Fibroblast of lung (primary cell): ENCODE measurements around the gene FGF14. TPM values are rescaled to one million over a fixed set of nuclear protein-coding genes. Genes with fewer than 3 reads are reported as not detected.

Source experiments
- DNase-seq, 2 donors: peaks; one replicate each; pipeline versions ENCODE4 v3.0.0 to v3.0.0-alpha.2; 2010; ENCODE audit warnings: low read depth in 2 of 2
- H2AFZ ChIP-seq: 2 replicates; pipeline ENCODE4 v1.5.1; 2012; ENCODE audit warnings: low read length, control low read depth, inconsistent platforms
- H3K27ac ChIP-seq: 2 replicates; pipeline ENCODE4 v1.5.1; 2011; ENCODE audit warnings: low read length, control low read depth; ENCODE audit not compliant: insufficient read depth
- H3K27me3 ChIP-seq: 2 replicates; pipeline ENCODE4 v1.5.1; 2011; ENCODE audit warnings: mild to moderate bottlenecking, low read length; ENCODE audit not compliant: control insufficient read depth, insufficient read depth
- H3K36me3 ChIP-seq: 2 replicates; pipeline ENCODE4 v1.5.1; 2011; ENCODE audit warnings: low read length; ENCODE audit not compliant: control insufficient read depth, insufficient read depth
- H3K4me1 ChIP-seq: 2 replicates; pipeline ENCODE4 v1.5.1; 2011; ENCODE audit warnings: low read length; ENCODE audit not compliant: control insufficient read depth, insufficient read depth; ENCODE audit errors: extremely low read depth
- H3K4me2 ChIP-seq: 2 replicates; pipeline ENCODE4 v1.5.1; 2011; ENCODE audit warnings: low read length, control low read depth; ENCODE audit not compliant: insufficient read depth; ENCODE audit errors: extremely low read depth
- H3K4me3 ChIP-seq, 4 experiments: fragments of 200-600 bp in 1 of 4; sonication (generic) in 1 of 4; replicated peaks in 1 of 4; 2 replicates each; pipeline ENCODE4 v1.5.1; 2011 to 2016; ENCODE audit warnings: low read length in 4 of 4, low read depth in 3 of 4, mild to moderate bottlenecking in 3 of 4, control low read depth in 2 of 4, inconsistent platforms in 1 of 4, mixed read lengths in 1 of 4; ENCODE audit not compliant: insufficient read depth in 1 of 4; ENCODE audit errors: control extremely low read depth in 1 of 4
- H3K79me2 ChIP-seq: 2 replicates; pipeline ENCODE4 v1.5.1; 2012; ENCODE audit warnings: mild to moderate bottlenecking, low read length, inconsistent platforms; ENCODE audit not compliant: control insufficient read depth, insufficient read depth
- H3K9ac ChIP-seq: 2 replicates; pipeline ENCODE4 v1.5.1; 2011; ENCODE audit warnings: mild to moderate bottlenecking, low read length, control low read depth; ENCODE audit not compliant: insufficient read depth
- H3K9me3 ChIP-seq: 2 replicates; pipeline ENCODE4 v1.5.1; 2012; ENCODE audit warnings: low read depth, low read length; ENCODE audit not compliant: control insufficient read depth, insufficient read depth
- H4K20me1 ChIP-seq: 2 replicates; pipeline ENCODE4 v1.5.1; 2011; ENCODE audit warnings: low read length; ENCODE audit not compliant: control insufficient read depth, insufficient read depth; ENCODE audit errors: extremely low read depth
- EZH2 ChIP-seq: IDR thresholded peaks from 2 replicates; pipeline ENCODE4 v1.5.1; 2012; ENCODE audit warnings: low read length, control low read depth, mild to moderate bottlenecking; ENCODE audit errors: missing control alignments
- polyA plus RNA-seq, 2 donors: library from polyadenylated mRNA; depleted of rRNA in 1 of 2; stranded (reverse) in 1 of 2; unstranded in 1 of 2; fragments of >200 nt; gene quantifications; 2 replicates each; pipeline ENCODE4 v1.2.1, GENCODE V29; 2011 to 2012; ENCODE audit warnings: missing spikeins in 1 of 2
- total RNA-seq: library from RNA; depleted of rRNA; stranded (reverse); fragments of >200 nt; gene quantifications from 2 replicates; pipeline ENCODE4 v1.2.1, GENCODE V29; 2014
- TF ChIP-seq, protein P1 (sequence below), 2 donors: IDR thresholded peaks in 1 of 2; conservative IDR thresholded peaks in 1 of 2; 1 replicate in 1 of 2; 2 replicates in 1 of 2; pipeline ENCODE4 v1.5.1; 2011 to 2012; ENCODE audit warnings: low read length in 2 of 2, control low read depth in 1 of 2, inconsistent platforms in 1 of 2, low read depth in 1 of 2, mild to moderate bottlenecking in 1 of 2

FGF14 gene
- total and polyA plus RNA-seq, 2 donors (not counting 1 experiment from before 2014, with no cell fraction given) = 0.94 to 7.8 TPM

DNA sequence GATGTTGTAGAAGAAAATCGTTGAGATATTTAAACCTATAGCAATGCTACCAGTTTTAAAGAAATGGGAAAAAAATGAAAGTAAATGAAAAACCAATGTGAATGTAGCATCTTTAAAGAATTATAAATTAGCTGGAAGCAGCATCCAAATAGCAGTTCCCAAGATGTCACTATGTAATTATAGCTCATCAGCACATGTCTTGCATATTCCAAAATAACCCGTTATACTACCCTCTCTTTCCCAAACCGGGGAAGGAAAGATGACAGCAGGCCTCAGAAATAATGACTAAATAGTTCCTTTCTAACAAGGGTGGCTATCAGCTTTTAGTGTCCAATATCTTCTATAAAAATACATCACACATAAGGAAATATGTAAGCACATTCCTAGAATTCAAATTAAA is 140.5 kb downstream of the FGF14 start:
- H3K4me1 ChIP-seq = no peaks in the 10 kb centered on the region
- H3K4me2 ChIP-seq = no peak overlapping the region
- TF ChIP-seq, protein P1, sequence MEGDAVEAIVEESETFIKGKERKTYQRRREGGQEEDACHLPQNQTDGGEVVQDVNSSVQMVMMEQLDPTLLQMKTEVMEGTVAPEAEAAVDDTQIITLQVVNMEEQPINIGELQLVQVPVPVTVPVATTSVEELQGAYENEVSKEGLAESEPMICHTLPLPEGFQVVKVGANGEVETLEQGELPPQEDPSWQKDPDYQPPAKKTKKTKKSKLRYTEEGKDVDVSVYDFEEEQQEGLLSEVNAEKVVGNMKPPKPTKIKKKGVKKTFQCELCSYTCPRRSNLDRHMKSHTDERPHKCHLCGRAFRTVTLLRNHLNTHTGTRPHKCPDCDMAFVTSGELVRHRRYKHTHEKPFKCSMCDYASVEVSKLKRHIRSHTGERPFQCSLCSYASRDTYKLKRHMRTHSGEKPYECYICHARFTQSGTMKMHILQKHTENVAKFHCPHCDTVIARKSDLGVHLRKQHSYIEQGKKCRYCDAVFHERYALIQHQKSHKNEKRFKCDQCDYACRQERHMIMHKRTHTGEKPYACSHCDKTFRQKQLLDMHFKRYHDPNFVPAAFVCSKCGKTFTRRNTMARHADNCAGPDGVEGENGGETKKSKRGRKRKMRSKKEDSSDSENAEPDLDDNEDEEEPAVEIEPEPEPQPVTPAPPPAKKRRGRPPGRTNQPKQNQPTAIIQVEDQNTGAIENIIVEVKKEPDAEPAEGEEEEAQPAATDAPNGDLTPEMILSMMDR (conservative IDR thresholded peaks at IDR 0.05 in 1 of 2, IDR thresholded peaks at IDR 0.05 in 1 of 2; ENCODE audit: low read depth in 1 of 2, low read length in 2 of 2) = no peak
- no peak for TF ChIP-seq EZH2
- H3K27ac ChIP-seq = no peak overlapping the region
- H3K4me3 ChIP-seq = no peak overlapping the region
- H3K9ac ChIP-seq = no peak overlapping the region
- H3K36me3 ChIP-seq = no peaks in the 10 kb centered on the region
- no peaks in the 10 kb centered on the region for H3K9me3 ChIP-seq
- no peaks in the 10 kb centered on the region for H4K20me1 ChIP-seq
- H2AFZ ChIP-seq = no peak overlapping the region
- DNase-seq = no peak
- H3K79me2 ChIP-seq = no peaks in the 10 kb centered on the region
- no peaks in the 10 kb centered on the region for H3K27me3 ChIP-seq

DNA sequence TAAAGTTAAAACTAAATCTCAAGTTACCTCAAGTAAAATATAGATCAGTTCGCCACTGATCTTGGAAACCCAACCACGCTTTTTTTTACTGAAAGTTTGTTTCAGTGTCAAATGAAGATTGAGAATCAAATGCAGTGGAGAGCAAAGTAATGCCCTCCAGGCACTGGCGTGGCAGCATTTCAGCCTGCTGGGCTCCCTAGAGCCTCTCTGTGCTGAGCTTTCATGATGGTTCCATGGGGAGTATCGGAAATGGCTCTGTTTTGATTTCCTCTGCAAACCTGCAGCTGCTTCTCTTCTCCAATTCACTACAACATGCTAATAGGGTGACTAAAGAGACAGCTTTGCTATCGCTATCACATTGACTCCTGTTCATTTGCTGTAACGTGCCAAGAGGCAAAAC is 141.6 kb downstream of the FGF14 start:
- Histone ChIP-seq H3K27ac (no peak overlapping the region), H3K9me3 (no peaks in the 10 kb centered on the region), H3K4me3 (no peak overlapping the region), H2AFZ (peak overlapping the region; percentile 30), H3K27me3 (no peaks in the 10 kb centered on the region), H3K36me3 (no peaks in the 10 kb centered on the region), H3K79me2 (no peaks in the 10 kb centered on the region), H4K20me1 (no peaks in the 10 kb centered on the region), H3K4me2 (no peak overlapping the region), H3K9ac (no peak overlapping the region), H3K4me1 (no peaks in the 10 kb centered on the region)
- TF ChIP-seq, protein P1 (conservative IDR thresholded peaks at IDR 0.05 in 1 of 2, IDR thresholded peaks at IDR 0.05 in 1 of 2; ENCODE audit: low read depth in 1 of 2, low read length in 2 of 2) = no peak
- DNase-seq = no peak

DNA sequence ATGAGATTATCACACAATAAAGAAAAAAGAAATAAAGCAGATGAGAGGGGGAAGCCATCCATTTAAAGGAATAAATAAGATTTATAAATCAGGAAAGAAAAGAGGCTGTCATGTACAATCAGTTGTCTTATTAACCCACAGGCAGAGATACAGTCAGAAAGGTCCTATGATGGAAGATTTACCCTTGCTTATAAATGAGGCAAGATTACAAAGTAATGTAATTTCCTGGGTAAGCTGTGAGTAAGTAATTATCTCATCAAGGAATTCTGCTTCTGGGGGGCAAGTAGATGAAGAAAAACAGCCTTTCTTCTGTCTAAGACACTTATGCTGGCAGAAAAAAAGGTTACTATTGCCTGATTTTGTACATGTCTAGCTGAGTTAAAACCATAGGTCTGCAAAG is 146.4 kb downstream of the FGF14 start:
- TF ChIP-seq, protein P1 (conservative IDR thresholded peaks at IDR 0.05 in 1 of 2, IDR thresholded peaks at IDR 0.05 in 1 of 2; ENCODE audit: low read depth in 1 of 2, low read length in 2 of 2) = no peak
- no peak for TF ChIP-seq EZH2
- Histone ChIP-seq H3K4me1 (no peaks in the 10 kb centered on the region), H3K27ac (no peak overlapping the region), H3K4me3 (no peak overlapping the region), H4K20me1 (no peaks in the 10 kb centered on the region), H3K4me2 (no peak overlapping the region), H3K36me3 (no peaks in the 10 kb centered on the region), H3K9ac (no peak overlapping the region), H3K79me2 (no peaks in the 10 kb centered on the region), H3K9me3 (no peaks in the 10 kb centered on the region), H2AFZ (no peak overlapping the region), H3K27me3 (no peaks in the 10 kb centered on the region)
- DNase-seq = no peak
